CD4-positive, CD25-positive, alpha-beta regulatory T cell (primary cell): ENCODE data around the gene CYB5R3. TPM values are rescaled to one million over a fixed set of nuclear protein-coding genes. Genes with fewer than 3 reads are reported as not detected.
A peak's percentile ranks its signal among the peaks of the same experiment; 100 is the strongest.
"Not testable (repeated sequence)": the region's sequence is repeated elsewhere in the genome, so short reads cannot be mapped to it uniquely, and the experiment has no call there.

Experiments
- ATAC-seq, 2 donors: fragments of 150-1000 bp; cut with Tn5 transposase; one replicate each; pipeline ENCODE4 v1.10.0; 2021; ENCODE audit warnings: low read depth in 2 of 2, moderate number of reproducible peaks in 2 of 2, moderate library complexity in 1 of 2
- DNase-seq, 3 donors: peaks; one replicate each; pipeline versions ENCODE4 v3.0.0 to v3.0.0-alpha.2; 2012 to 2022; ENCODE audit warnings: mixed read lengths in 1 of 3
- H3K27ac ChIP-seq: one replicate; pipeline ENCODE4 v1.7.0; 2013; ENCODE audit warnings: mild to moderate bottlenecking, low read length; ENCODE audit not compliant: insufficient read depth, poor library complexity, severe bottlenecking
- H3K27me3 ChIP-seq: one replicate; pipeline ENCODE4 v1.7.0; 2013; ENCODE audit warnings: low read length; ENCODE audit not compliant: control insufficient read depth, insufficient read depth
- H3K36me3 ChIP-seq: one replicate; pipeline ENCODE4 v1.7.0; 2013; ENCODE audit warnings: mild to moderate bottlenecking, low read length, moderate library complexity; ENCODE audit not compliant: control insufficient read depth, insufficient read depth
- H3K4me1 ChIP-seq: 2 replicates; pipeline ENCODE4 v1.7.0; 2013; ENCODE audit warnings: mild to moderate bottlenecking, low read length; ENCODE audit not compliant: insufficient read depth, control insufficient read depth, poor library complexity, severe bottlenecking
- H3K4me3 ChIP-seq: one replicate; pipeline ENCODE4 v1.7.0; 2013; ENCODE audit warnings: low read depth, mild to moderate bottlenecking, low read length, moderate library complexity
- H3K9me3 ChIP-seq, 2 experiments: 1 replicate in 1 of 2; 2 replicates in 1 of 2; pipeline ENCODE4 v1.7.0; 2013; ENCODE audit warnings: low read length in 2 of 2, mild to moderate bottlenecking in 1 of 2, moderate library complexity in 1 of 2; ENCODE audit not compliant: control insufficient read depth in 2 of 2
- H3K27ac Mint-ChIP-seq, 3 donors: one replicate each; pipeline ENCODE4 v1.8.0; 2020 to 2022; ENCODE audit warnings: mild to moderate bottlenecking in 3 of 3, mixed read lengths in 3 of 3, moderate library complexity in 2 of 3
- H3K27me3 Mint-ChIP-seq: one replicate; pipeline ENCODE4 v1.8.0; 2022; ENCODE audit warnings: mild to moderate bottlenecking, mixed read lengths
- H3K36me3 Mint-ChIP-seq: one replicate; pipeline ENCODE4 v1.8.0; 2020; ENCODE audit warnings: mixed read lengths
- H3K4me1 Mint-ChIP-seq, 4 donors: one replicate each; pipeline ENCODE4 v1.8.0; 2020 to 2022; ENCODE audit warnings: mixed read lengths in 4 of 4, mild to moderate bottlenecking in 1 of 4
- H3K4me3 Mint-ChIP-seq, 4 donors: one replicate each; pipeline ENCODE4 v1.8.0; 2020 to 2022; ENCODE audit warnings: mild to moderate bottlenecking in 4 of 4, mixed read lengths in 4 of 4, moderate library complexity in 3 of 4
- H3K9me3 Mint-ChIP-seq, 7 donors: one replicate each; pipeline ENCODE4 v1.8.0; 2020 to 2022; ENCODE audit warnings: mixed read lengths in 7 of 7, mild to moderate bottlenecking in 3 of 7, moderate library complexity in 2 of 7
- polyA plus RNA-seq, 4 donors: library from polyadenylated mRNA; unstranded; fragments of 300-500 nt; fragmentation: Illumina TruSeq; gene quantifications; one replicate each; pipeline ENCODE4 v1.2.3, GENCODE V29; 2021
- total RNA-seq: library from RNA; stranded (reverse); gene quantifications from one replicate; pipeline ENCODE4 v1.2.3, GENCODE V29; 2022

CYB5R3 gene
- total and polyA plus RNA-seq, 5 donors from 2014 or later, result 46.6 to 56.3 (median 56.2) TPM

GRCh38 chr22:42673898-42674401, 24.8 kb upstream of the CYB5R3 start:
- Histone ChIP-seq H3K27ac (no peak overlapping the region), H3K36me3 (no peaks in the 10 kb centered on the region), H3K4me3 (no peak overlapping the region), H3K9me3 (peaks cover 0 to 7% of the 10 kb centered on the region in 2 experiments), H3K4me1 (peaks cover 3% of the 10 kb centered on the region), H3K27me3 (no peaks in the 10 kb centered on the region)
- Mint-ChIP-seq H3K4me1 (peaks cover 5 to 19% (median 9%) of the 10 kb centered on the region in 4 donors), H3K36me3 (peaks cover 2% of the 10 kb centered on the region), H3K4me3 (no peak overlapping the region), H3K27ac (peak overlapping the region in 1 of 3 donors; percentile 12), H3K9me3 (peaks cover 0 to 8% (median 3%) of the 10 kb centered on the region in 7 donors), H3K27me3 (peaks cover 10% of the 10 kb centered on the region)
- peak in 1 of 2 donors; percentile 26 for ATAC-seq
- DNase-seq, result no peak

- H3K9me3 Mint-ChIP-seq, H3K27me3 ChIP-seq, H3K9me3 ChIP-seq, H3K36me3 ChIP-seq, H3K4me3 Mint-ChIP-seq, H3K27me3 Mint-ChIP-seq, H3K27ac Mint-ChIP-seq, H3K4me3 ChIP-seq, ATAC-seq, H3K36me3 Mint-ChIP-seq, H3K27ac ChIP-seq, DNase-seq, H3K4me1 ChIP-seq: not testable (repeated sequence)
- H3K4me1 Mint-ChIP-seq, result peaks cover 5 to 19% (median 9%) of the 10 kb centered on the region in 4 donors
Observed at GRCh38 chr22:42673071-42673470, 23.9 kb upstream of the CYB5R3 start.

- H3K4me1 ChIP-seq, result peaks cover 3% of the 10 kb centered on the region
- no peaks in the 10 kb centered on the region for H3K27me3 Mint-ChIP-seq
- ATAC-seq (peak in 1 of 2 donors; percentile 59), DNase-seq (peak in 1 of 3 donors; percentile 51)
- peaks cover 0 to 1% (median 0%) of the 10 kb centered on the region in 7 donors for H3K9me3 Mint-ChIP-seq
- H3K27me3 ChIP-seq, result no peaks in the 10 kb centered on the region
- H3K27ac ChIP-seq, result no peak overlapping the region
- peak overlapping the region in 2 of 3 donors; percentile 43 to 45 for H3K27ac Mint-ChIP-seq
- peaks cover 2% of the 10 kb centered on the region for H3K36me3 Mint-ChIP-seq
- peak overlapping the region in 1 of 4 donors; percentile 44 for H3K4me3 Mint-ChIP-seq
- H3K36me3 ChIP-seq, result no peaks in the 10 kb centered on the region
- H3K4me1 Mint-ChIP-seq, result peaks cover 5 to 19% (median 9%) of the 10 kb centered on the region in 4 donors
- H3K4me3 ChIP-seq, result no peak overlapping the region
- H3K9me3 ChIP-seq, result no peaks in the 10 kb centered on the region
Observed at GRCh38 chr22:42670921-42671709, 21.9 kb upstream of the CYB5R3 start.

GRCh38 chr22:42670046-42670445, 20.9 kb upstream of the CYB5R3 start:
- ATAC-seq, result no peak
- Mint-ChIP-seq H3K9me3 (peaks cover 0 to 1% (median 0%) of the 10 kb centered on the region in 7 donors), H3K27me3 (no peaks in the 10 kb centered on the region), H3K4me3 (no peak overlapping the region), H3K36me3 (peaks cover 2% of the 10 kb centered on the region), H3K4me1 (peaks cover 5 to 19% (median 9%) of the 10 kb centered on the region in 4 donors), H3K27ac (peak overlapping the region in 1 of 3 donors; percentile 45)
- DNase-seq, result no peak
- H3K36me3 ChIP-seq, result no peaks in the 10 kb centered on the region
- no peak overlapping the region for H3K4me3 ChIP-seq
- no peak overlapping the region for H3K27ac ChIP-seq
- H3K27me3 ChIP-seq, result no peaks in the 10 kb centered on the region
- no peaks in the 10 kb centered on the region for H3K9me3 ChIP-seq
- peaks cover 3% of the 10 kb centered on the region for H3K4me1 ChIP-seq

- not testable (repeated sequence) for H3K27ac ChIP-seq, ATAC-seq
Observed at GRCh38 chr22:42666393-42666792, 17.2 kb upstream of the CYB5R3 start.

GRCh38 chr22:42664976-42665831, 16.0 kb upstream of the CYB5R3 start:
- H3K36me3 Mint-ChIP-seq, result no peaks in the 10 kb centered on the region
- ATAC-seq (no peak), DNase-seq (no peak)
- no peak overlapping the region for H3K27ac Mint-ChIP-seq
- peak overlapping the region in 2 of 4 donors; percentile 13 to 18 for H3K4me3 Mint-ChIP-seq
- Histone ChIP-seq H3K36me3 (no peaks in the 10 kb centered on the region), H3K27ac (no peak overlapping the region), H3K4me1 (peaks cover 12% of the 10 kb centered on the region), H3K4me3 (no peak overlapping the region), H3K9me3 (no peaks in the 10 kb centered on the region), H3K27me3 (no peaks in the 10 kb centered on the region)
- peaks cover 7% of the 10 kb centered on the region for H3K27me3 Mint-ChIP-seq
- H3K9me3 Mint-ChIP-seq, result peaks cover 0 to 2% (median 0%) of the 10 kb centered on the region in 7 donors
- peaks cover 0 to 2% (median under 1%) of the 10 kb centered on the region in 4 donors for H3K4me1 Mint-ChIP-seq

More at GRCh38 chr22:42666393-42666792, 17.2 kb upstream of the CYB5R3 start:
- H3K9me3 ChIP-seq, H3K9me3 Mint-ChIP-seq, H3K4me3 ChIP-seq, H3K36me3 ChIP-seq, H3K27me3 ChIP-seq, H3K27me3 Mint-ChIP-seq, DNase-seq, H3K27ac Mint-ChIP-seq, H3K4me3 Mint-ChIP-seq, H3K36me3 Mint-ChIP-seq: not testable (repeated sequence)
- H3K4me1 ChIP-seq, result peaks cover 15% of the 10 kb centered on the region
- H3K4me1 Mint-ChIP-seq, result peaks cover 4 to 10% (median 7%) of the 10 kb centered on the region in 4 donors

GRCh38 chr22:42661985-42662831, 13.0 kb upstream of the CYB5R3 start:
- H3K4me3 ChIP-seq, result no peak overlapping the region
- Mint-ChIP-seq H3K27ac (no peak overlapping the region), H3K36me3 (no peaks in the 10 kb centered on the region), H3K27me3 (peaks cover 11% of the 10 kb centered on the region), H3K4me1 (peaks cover 0 to 2% (median 0%) of the 10 kb centered on the region in 4 donors), H3K9me3 (peaks cover 0 to 2% (median 0%) of the 10 kb centered on the region in 7 donors), H3K4me3 (peak overlapping the region in 3 of 4 donors; percentile 15 to 80 (median 62))
- H3K9me3 ChIP-seq, result no peaks in the 10 kb centered on the region
- H3K4me1 ChIP-seq, result peaks cover 12% of the 10 kb centered on the region
- no peaks in the 10 kb centered on the region for H3K27me3 ChIP-seq
- no peaks in the 10 kb centered on the region for H3K36me3 ChIP-seq
- peak; percentile 68 to 74 (median 69) for DNase-seq
- H3K27ac ChIP-seq, result no peak overlapping the region
- peak; percentile 73 to 81 for ATAC-seq
